GM18526 (cell line): ENCODE measurements around the gene BMP5.

Experiments
- POLR2A ChIP-seq: IDR thresholded peaks from 3 replicates; pipeline ENCODE4 v1.6.1; 2011; ENCODE audit not compliant: insufficient read length; ENCODE audit errors: extremely low read depth

Gene BMP5

GRCh38 chr6:55778705-55779104, 96.7 kb downstream of the BMP5 start:
- no peak for TF ChIP-seq POLR2A

- no peak for TF ChIP-seq POLR2A
Observed at GRCh38 chr6:55777469-55777868, 97.9 kb downstream of the BMP5 start.

- no peak for TF ChIP-seq POLR2A
Observed at GRCh38 chr6:55776113-55776512, 99.3 kb downstream of the BMP5 start.

- no peak for TF ChIP-seq POLR2A
Observed at GRCh38 chr6:55775029-55775318, 100.4 kb downstream of the BMP5 start.

- no peak for TF ChIP-seq POLR2A
Observed at GRCh38 chr6:55774286-55775028, 100.9 kb downstream of the BMP5 start.

GRCh38 chr6:55773620-55774216, 101.7 kb downstream of the BMP5 start:
- TF ChIP-seq POLR2A, result no peak

GRCh38 chr6:55772730-55773129, 102.7 kb downstream of the BMP5 start:
- TF ChIP-seq POLR2A, result no peak

- TF ChIP-seq POLR2A, result no peak
Observed at GRCh38 chr6:55759536-55759935, 115.9 kb downstream of the BMP5 start.

GRCh38 chr6:55758156-55758937, 117.0 kb downstream of the BMP5 start:
- no peak for TF ChIP-seq POLR2A

GRCh38 chr6:55756531-55757031, 118.8 kb downstream of the BMP5 start:
- no peak for TF ChIP-seq POLR2A

- no peak for TF ChIP-seq POLR2A
Observed at GRCh38 chr6:55748880-55749279, 126.5 kb downstream of the BMP5 start.

GRCh38 chr6:55746473-55746872, 128.9 kb downstream of the BMP5 start:
- TF ChIP-seq POLR2A, result no peak

- TF ChIP-seq POLR2A, result no peak
Observed at GRCh38 chr6:55734256-55734655, 141.1 kb downstream of the BMP5 start.

- no peak for TF ChIP-seq POLR2A
Observed at GRCh38 chr6:55729665-55730064, 145.7 kb downstream of the BMP5 start.

GRCh38 chr6:55726144-55726543, 149.2 kb downstream of the BMP5 start:
- no peak for TF ChIP-seq POLR2A

- TF ChIP-seq POLR2A, result no peak
Observed at GRCh38 chr6:55714831-55715230, 160.6 kb downstream of the BMP5 start.

- no peak for TF ChIP-seq POLR2A
Observed at GRCh38 chr6:55713436-55713835, 162.0 kb downstream of the BMP5 start.

GRCh38 chr6:55708711-55709110, 166.7 kb downstream of the BMP5 start:
- no peak for TF ChIP-seq POLR2A
